Kidney (tissue), 14 donors: ENCODE data around the gene TMEM72. TPM values are rescaled to one million over a fixed set of nuclear protein-coding genes. Genes with fewer than 3 reads are reported as not detected.
A peak's percentile ranks its signal among the peaks of the same experiment; 100 is the strongest.

Source experiments
- DNase-seq, 5 donors: peaks; one replicate each; pipeline ENCODE4 v3.0.0-alpha.2; 2013 to 2020
- FAIRE-seq: peaks from 2 replicates; lab custom pipeline; 2012; peaks lifted over from hg19 to GRCh38; lab: Jason Lieb, UNC
- H3K27ac ChIP-seq, 2 donors: one replicate each; pipeline ENCODE4 v1.7.0; 2013; ENCODE audit warnings: low read depth in 2 of 2, low read length in 2 of 2, inconsistent platforms in 1 of 2
- H3K27me3 ChIP-seq: one replicate; pipeline ENCODE4 v1.7.1; 2013; ENCODE audit warnings: low read length, inconsistent platforms; ENCODE audit not compliant: control insufficient read depth, insufficient read depth
- H3K36me3 ChIP-seq, 3 donors: one replicate each; pipeline versions ENCODE4 v1.7.0 to v1.7.1; 2013; ENCODE audit warnings: low read length in 3 of 3, control low read depth in 1 of 3, inconsistent platforms in 1 of 3; ENCODE audit not compliant: insufficient read depth in 3 of 3, control insufficient read depth in 2 of 3
- H3K4me1 ChIP-seq, 3 donors: one replicate each; pipeline versions ENCODE4 v1.7.0 to v1.7.1; 2013; ENCODE audit warnings: low read length in 3 of 3, inconsistent platforms in 1 of 3, low read depth in 1 of 3; ENCODE audit not compliant: control insufficient read depth in 2 of 3, insufficient read depth in 2 of 3
- H3K4me3 ChIP-seq, 3 donors: one replicate each; pipeline versions ENCODE4 v1.7.0 to v1.8.1; 2013; ENCODE audit warnings: low read length in 3 of 3, control low read depth in 1 of 3, inconsistent platforms in 1 of 3
- H3K9ac ChIP-seq, 3 donors: one replicate each; pipeline versions ENCODE4 v1.7.0 to v1.7.1; 2013; ENCODE audit warnings: low read length in 3 of 3, control low read depth in 1 of 3, inconsistent platforms in 1 of 3
- H3K9me3 ChIP-seq, 3 donors: one replicate each; pipeline versions ENCODE4 v1.7.0 to v1.7.1; 2013; ENCODE audit warnings: low read length in 3 of 3, control low read depth in 1 of 3, inconsistent platforms in 1 of 3; ENCODE audit not compliant: control insufficient read depth in 2 of 3, insufficient read depth in 1 of 3
- intact Hi-C: fragments of 100-400 bp; cut with DNase I; formaldehyde crosslinking; loops from one replicate; pipeline ENCODE4 v1.11.1; 2022
- polyA plus RNA-seq: library from polyadenylated mRNA; stranded (reverse); fragments of 350-450 nt; fragmentation: Illumina TruSeq; extraction: RNeasy Lipid Tissue Mini Kit (QIAGEN cat#74804); gene quantifications from one replicate; pipeline ENCODE4 v1.2.3, GENCODE V29; 2014; ENCODE audit warnings: low read depth, low replicate concordance; ENCODE audit not compliant: insufficient read depth
- total RNA-seq: library from RNA; stranded (reverse); fragmentation: NEBNext Ultra II Directional; extraction: Animal tissue kit (Norgen Biotek cat#: 25700); gene quantifications from one replicate; pipeline ENCODE4 v1.2.1, GENCODE V29; 2021
- TF ChIP-seq, protein P1 (sequence below): IDR thresholded peaks from 3 replicates; pipeline ENCODE4 v1.5.1; 2012; ENCODE audit warnings: mild to moderate bottlenecking, moderate library complexity, borderline replicate concordance; ENCODE audit not compliant: insufficient read depth; ENCODE audit errors: extremely low read depth
- donor health status: control.
- donor health status: control.
- donor health status: control.
- donor health status: control.
- donor health status: control.
- donor health status: DM: yes; HTN: yes; CAD: no.
- donor health status: Normal renal cell carcinoma (clear cell type).

Gene TMEM72
- total and polyA plus RNA-seq, 2 donors from 2014 or later = 19.3 to 127 TPM

DNA sequence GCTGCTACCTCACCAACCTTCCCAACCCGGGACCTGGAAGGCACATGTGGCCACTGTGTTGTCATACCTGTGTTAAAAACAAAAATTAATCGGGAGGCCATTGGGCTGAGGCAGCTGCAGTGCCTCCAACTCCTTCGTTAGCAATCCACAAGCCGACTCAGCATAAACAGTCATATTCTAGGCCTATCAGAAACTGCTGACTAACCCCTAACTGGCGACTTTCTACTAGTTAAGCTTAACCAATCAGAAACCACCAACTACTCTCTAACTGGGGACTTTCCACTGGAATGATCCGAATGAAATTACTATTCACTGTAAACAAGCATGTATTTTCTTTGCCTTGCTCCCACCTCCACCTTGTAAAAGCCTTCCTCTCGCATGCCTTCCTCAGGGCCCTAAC, 14.1 kb upstream of the TMEM72 start:
- intact Hi-C loops = no loop called here
- no peak overlapping the region for H3K4me3 ChIP-seq

GRCh38 chr10:44898665-44899064, 12.5 kb upstream of the TMEM72 start:
- TF ChIP-seq, protein P1, sequence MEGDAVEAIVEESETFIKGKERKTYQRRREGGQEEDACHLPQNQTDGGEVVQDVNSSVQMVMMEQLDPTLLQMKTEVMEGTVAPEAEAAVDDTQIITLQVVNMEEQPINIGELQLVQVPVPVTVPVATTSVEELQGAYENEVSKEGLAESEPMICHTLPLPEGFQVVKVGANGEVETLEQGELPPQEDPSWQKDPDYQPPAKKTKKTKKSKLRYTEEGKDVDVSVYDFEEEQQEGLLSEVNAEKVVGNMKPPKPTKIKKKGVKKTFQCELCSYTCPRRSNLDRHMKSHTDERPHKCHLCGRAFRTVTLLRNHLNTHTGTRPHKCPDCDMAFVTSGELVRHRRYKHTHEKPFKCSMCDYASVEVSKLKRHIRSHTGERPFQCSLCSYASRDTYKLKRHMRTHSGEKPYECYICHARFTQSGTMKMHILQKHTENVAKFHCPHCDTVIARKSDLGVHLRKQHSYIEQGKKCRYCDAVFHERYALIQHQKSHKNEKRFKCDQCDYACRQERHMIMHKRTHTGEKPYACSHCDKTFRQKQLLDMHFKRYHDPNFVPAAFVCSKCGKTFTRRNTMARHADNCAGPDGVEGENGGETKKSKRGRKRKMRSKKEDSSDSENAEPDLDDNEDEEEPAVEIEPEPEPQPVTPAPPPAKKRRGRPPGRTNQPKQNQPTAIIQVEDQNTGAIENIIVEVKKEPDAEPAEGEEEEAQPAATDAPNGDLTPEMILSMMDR = no peak
- H3K9me3 ChIP-seq = no peaks in the 10 kb centered on the region
- H3K4me3 ChIP-seq = no peak overlapping the region
- DNase-seq (peak in 3 of 5 donors; percentile 40 to 61 (median 44)), FAIRE-seq (no peak)
- no peaks in the 10 kb centered on the region for H3K36me3 ChIP-seq
- no peak overlapping the region for H3K9ac ChIP-seq
- no peak overlapping the region for H3K27ac ChIP-seq
- intact Hi-C loops = no loop called here
- H3K4me1 ChIP-seq = peaks cover 0 to 8% (median 4%) of the 10 kb centered on the region in 3 donors
- H3K27me3 ChIP-seq = no peaks in the 10 kb centered on the region

More for the DNA sequence above, 14.1 kb upstream of the TMEM72 start:
- no peaks in the 10 kb centered on the region for H3K36me3 ChIP-seq
- FAIRE-seq (no peak), DNase-seq (no peak)
- no peaks in the 10 kb centered on the region for H3K9me3 ChIP-seq
- no peaks in the 10 kb centered on the region for H3K27me3 ChIP-seq
- no peak overlapping the region for H3K9ac ChIP-seq
- no peak overlapping the region for H3K27ac ChIP-seq
- H3K4me1 ChIP-seq = no peaks in the 10 kb centered on the region
- TF ChIP-seq, protein P1 = no peak

GRCh38 chr10:44899450-44900080, 11.6 kb upstream of the TMEM72 start:
- intact Hi-C loops = no loop called here
- DNase-seq (peak in 1 of 5 donors; percentile 40), FAIRE-seq (no peak)
- no peaks in the 10 kb centered on the region for H3K27me3 ChIP-seq
- H3K9ac ChIP-seq = no peak overlapping the region
- TF ChIP-seq, protein P1 = no peak
- H3K9me3 ChIP-seq = no peaks in the 10 kb centered on the region
- H3K4me1 ChIP-seq = peaks cover 0 to 8% (median 6%) of the 10 kb centered on the region in 3 donors
- no peak overlapping the region for H3K27ac ChIP-seq
- H3K4me3 ChIP-seq = no peak overlapping the region
- H3K36me3 ChIP-seq = no peaks in the 10 kb centered on the region
